ENCODE results near the gene ATP5F1A.

ATP5F1A gene

DNA sequence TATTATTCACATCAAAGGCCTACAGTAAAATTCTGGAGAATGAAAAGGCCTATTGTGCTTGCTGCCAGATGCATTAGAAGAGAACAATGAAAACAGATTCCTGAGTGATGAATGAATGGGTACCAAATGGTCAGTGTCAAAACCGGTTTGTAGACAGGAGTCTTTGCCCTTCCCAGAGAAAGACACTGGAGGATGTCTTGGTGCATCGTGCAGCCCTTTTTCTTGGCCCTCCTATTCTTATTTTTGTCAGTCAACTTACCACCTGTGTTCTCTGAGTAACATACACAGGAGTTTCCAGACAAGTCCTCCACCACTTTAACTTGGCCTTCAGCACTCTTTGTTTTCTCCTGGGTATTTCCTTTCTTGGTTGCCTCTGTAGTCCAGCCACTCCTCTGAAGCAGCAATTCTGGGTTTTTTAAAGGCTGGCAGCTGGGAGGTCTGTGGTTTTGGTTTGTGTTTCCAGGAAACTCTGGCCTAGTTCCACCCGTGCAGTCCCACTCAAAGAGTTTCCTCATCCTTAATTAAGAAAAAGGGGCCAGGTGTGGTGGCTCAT lies 55.4 kb downstream of the ATP5F1A start:
- DNase-seq = no peak

DNA sequence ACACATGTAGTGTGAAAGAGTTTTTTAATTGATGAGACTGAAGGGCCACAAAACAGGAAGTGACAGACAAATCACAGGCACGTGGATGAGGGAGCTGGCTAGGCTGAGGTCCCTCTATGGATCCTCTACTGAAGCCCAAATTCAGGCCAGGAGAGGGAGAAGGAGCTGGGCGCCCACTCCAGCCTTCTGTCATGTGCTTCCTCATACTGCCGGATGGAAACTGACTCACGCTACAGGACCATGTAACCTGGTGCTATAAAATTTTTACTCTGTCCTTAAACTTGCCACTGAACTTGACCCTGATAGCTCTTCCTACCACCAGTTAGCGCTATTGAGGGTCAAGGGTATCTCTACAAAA lies 57.4 kb downstream of the ATP5F1A start:
- no peak for DNase-seq

DNA sequence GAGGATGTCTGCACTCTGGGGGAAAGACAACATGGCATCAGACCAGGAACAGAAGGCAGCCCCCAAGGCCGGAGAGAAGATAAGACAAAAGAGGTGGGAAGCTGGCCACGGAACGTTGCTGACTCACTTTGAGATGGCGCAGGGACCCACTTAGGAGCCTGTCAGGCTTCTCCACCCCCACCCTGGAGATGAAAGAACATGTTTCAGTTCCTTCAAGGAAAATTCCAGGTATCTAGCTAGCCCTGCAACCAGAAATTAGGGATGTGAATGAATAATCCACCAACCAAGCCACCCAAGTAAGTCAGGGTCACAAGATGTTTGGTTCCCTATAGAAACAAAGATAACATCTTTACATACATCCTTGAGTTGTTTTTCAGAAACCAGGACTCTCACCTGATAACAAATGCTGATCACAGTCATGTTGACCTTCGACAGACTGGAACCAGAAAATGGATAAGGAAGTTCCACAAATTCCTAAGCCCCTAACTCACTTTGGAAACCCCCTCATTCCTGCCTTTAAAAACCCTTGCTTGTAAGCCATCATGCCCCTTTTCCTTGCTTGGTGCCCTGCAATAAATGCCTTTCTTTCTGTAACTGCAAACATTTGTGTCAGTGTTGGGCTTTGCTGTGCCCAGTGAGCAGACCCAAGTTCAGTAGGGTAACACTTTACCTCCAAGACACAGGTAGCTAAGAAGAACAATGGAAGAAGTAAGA lies 57.9 kb downstream of the ATP5F1A start:
- DNase-seq = no peak

DNA sequence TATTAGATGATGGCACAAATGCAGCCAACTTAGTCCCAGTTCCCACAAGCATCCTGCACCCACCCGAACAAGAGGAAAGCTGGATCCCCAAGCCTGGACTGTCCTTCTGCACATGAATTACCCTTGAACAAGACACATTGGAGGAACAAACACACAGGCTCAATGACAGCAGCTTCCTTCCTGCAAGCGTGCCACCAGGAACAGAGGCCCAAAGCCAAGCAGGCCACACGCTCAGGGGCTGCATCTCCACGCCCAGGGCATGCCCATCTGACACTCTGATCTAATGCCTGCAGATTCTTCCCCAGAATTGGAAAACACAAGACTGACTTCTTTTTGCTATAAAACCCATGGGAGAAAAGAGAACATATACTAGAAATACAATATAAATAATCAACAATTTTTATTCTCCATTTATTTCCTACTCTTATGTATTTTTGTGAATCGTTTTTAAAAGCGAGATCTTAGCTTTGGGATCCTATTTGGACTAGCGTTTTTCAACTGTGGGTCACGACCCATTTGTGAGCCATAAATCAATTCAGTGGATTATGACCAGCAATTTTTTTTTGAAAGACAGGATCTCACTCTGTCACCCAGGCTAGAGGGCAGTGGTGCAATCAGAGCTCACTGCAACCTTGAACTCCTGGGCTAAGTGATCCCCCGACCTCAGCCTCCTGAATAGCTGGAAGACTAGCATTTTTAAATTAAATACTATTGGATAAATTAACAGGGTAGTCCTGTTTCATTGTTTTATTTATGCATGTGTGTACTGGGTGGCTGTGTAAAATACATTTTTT lies 60.4 kb downstream of the ATP5F1A start:
- DNase-seq = no peak

DNA sequence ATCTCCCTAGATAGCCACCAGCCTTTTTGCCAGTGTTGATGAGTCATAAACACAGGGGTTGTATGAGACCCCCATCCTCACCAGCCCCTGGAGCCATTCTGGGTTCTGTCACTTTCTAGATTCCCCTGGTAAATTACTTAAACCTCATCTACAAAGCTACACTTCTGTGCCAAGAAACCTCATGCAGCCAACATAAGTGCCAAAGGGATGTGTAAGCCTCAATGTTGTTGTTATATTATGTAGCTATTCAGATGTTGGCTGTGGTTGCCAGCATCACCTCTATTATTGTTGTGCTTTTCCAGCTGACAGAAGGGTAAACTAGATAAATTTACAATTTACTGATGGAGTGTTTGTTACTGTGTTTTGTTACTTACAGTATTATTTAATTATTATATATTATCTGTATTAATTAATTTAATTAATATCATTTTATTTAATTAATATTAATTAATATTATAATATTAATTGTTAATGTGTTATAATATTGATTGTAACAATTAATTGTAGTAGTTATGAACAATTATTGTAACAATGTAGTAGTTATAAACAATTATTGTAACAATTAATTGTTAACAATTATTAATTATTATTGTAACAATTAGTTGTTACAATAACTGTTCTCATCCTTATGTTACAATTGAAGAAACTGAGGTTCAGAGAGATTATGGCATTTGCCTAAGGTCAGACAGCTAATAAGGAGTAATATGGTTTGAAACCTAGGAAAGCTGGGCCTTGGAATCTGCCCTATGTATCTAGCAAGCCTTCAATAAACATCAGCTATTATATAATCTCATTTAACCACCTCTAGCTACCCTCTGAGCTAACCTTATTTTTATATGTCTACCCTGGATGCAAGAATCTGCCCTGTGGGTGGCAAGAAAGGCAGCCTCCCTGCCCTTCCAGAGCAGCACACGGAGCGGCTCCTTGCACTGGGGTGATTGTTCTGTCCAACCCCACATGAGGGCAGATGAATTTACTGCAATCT lies 62.1 kb downstream of the ATP5F1A start:
- no peak for DNase-seq

DNA sequence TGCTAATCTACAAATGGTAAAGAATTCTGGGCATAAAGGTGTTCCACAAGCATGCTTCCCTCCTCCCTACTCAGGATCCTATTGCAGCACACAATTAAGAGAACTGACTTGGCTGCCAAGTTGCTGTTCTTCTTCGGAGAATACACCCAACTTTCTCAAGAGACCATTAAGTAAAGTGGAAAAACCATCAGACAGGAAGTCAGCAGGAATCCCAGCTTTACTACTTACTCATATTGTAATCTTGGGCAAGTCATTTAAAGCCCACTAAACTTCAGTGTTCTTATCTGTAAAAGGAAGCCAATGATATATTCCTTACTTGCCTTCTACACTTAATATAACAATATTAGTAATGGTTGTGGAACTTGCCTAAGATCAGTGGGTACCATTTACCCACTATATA lies 63.9 kb downstream of the ATP5F1A start:
- DNase-seq = no peak

DNA sequence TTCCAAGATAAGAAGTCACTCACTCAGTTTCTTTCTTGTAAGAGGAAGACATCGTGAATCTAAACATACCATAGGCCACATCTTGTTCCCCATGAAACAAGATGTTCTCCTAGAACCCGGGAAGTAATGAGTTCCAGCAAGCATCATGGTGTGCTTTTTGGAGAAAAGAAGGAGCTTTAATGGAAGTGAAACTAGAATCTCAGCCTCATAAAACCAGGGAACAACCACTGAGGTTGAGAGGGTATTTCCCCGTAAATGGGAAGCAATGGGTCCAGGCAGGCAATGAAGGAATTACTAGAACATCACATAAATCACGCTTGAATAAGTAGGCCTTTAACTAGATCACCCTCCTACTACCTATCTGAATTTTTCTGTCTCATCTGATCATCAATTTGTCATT lies 66.4 kb downstream of the ATP5F1A start:
- DNase-seq = no peak
